VCaP (cell line): ENCODE measurements around the gene ZBTB20.

Experiments used
- H3K27ac ChIP-seq: fragments of 450-650 bp; 2 replicates; pipeline ENCODE4 v1.5.1; 2017
- CTCF ChIP-seq: fragments of 450-650 bp; conservative IDR thresholded peaks from 2 replicates; pipeline ENCODE4 v1.5.1; 2017; ENCODE audit warnings: mild to moderate bottlenecking, moderate library complexity

The ZBTB20 gene

DNA sequence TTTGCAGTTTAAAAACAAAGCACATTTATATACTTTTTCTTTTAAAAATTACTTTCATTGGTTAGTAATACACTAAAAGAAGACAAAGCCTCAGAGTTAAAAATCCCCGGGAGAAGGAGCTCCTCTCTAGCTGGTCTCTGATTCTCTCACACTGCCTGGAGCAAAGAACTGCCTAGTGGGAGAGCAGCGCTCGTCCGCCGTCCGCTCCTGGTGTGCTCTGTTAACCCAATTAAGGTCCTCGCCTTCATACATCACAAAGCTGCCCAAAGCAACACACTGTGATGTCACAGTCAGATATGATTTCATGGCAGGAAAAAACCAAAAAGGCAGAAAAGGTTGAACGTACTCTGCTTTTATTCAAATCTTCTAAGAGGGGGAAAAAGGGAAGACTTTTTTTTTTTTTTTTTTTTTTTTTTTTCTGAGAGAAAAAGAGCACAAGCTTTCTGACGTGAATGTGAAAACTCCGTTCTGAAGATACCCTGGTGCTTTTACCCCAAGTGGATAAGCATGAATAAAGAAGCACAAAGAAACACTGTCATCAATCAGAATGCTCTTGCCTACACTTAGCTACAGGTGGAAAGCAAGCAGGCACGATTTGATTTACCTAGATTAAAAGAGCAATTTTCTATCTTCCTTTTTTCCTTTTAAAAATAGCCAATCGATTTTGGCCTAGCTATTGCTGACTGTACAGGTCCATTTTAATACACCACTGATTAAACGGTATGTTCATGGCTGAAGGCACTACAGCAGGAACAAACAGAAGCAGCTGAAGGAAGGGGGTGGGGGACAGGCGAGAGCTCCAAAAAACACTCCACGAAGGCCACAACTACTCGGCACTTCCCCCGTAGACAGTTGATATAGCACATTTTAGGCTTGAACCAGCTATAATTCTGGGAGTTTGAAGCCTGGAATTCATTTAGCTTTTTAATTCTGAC, 738.1 kb downstream of the ZBTB20 start:
- TF ChIP-seq CTCF = no peak
- H3K27ac ChIP-seq = no peak overlapping the region

DNA sequence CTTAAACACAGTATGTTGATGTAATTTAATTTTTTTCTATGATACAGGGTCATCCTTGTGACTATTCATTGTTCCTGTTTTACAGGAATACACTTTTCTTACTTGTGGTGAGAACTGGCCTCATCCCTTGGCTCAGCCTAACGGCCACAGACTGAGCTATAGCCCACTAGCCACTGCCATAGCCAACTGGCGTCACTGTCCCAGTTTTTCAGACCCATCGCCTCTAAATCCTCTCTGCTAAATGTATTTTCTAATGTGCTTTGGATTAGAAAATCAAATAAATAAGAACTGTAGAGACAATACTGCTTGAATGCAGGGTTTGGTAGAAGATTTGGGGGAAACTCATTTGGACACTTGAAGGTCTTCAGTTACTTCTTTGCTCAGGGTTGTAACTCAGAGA, 740.2 kb downstream of the ZBTB20 start:
- H3K27ac ChIP-seq = no peak overlapping the region
- no peak for TF ChIP-seq CTCF

- TF ChIP-seq CTCF = no peak
Observed at GRCh38 chr3:114406286-114406685, 740.8 kb downstream of the ZBTB20 start.

GRCh38 chr3:114405202-114405990, 741.7 kb downstream of the ZBTB20 start:
- TF ChIP-seq CTCF = no peak
- H3K27ac ChIP-seq = no peak overlapping the region

More at GRCh38 chr3:114406286-114406685, 740.8 kb downstream of the ZBTB20 start:
- no peak overlapping the region for H3K27ac ChIP-seq

DNA sequence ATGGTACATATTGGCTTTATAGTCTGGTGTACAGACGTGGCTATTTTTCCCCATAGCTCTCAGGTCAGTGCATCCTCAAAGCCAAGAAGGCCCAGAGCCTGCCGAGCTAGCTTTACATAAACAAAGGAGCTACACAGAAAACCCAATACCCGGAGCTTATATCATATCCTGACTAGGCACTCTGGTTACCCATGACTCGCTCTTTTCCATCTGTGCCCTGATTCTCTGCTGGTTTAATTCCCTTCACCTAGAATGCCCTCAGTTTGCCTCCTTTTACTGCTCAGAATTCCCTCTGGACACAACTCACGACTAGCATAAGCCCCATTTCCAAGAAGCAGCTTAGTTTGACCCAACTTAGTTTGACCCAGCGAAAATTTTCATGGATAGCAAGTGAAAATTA, 742.5 kb downstream of the ZBTB20 start:
- H3K27ac ChIP-seq = no peak overlapping the region
- no peak for TF ChIP-seq CTCF

- no peak for TF ChIP-seq CTCF
- no peak overlapping the region for H3K27ac ChIP-seq
Observed at GRCh38 chr3:114402838-114403237, 744.2 kb downstream of the ZBTB20 start.

GRCh38 chr3:114401346-114401745, 745.7 kb downstream of the ZBTB20 start:
- H3K27ac ChIP-seq = no peak overlapping the region
- TF ChIP-seq CTCF = no peak
